ENCODE measurements around the gene STAT3.

DNA sequence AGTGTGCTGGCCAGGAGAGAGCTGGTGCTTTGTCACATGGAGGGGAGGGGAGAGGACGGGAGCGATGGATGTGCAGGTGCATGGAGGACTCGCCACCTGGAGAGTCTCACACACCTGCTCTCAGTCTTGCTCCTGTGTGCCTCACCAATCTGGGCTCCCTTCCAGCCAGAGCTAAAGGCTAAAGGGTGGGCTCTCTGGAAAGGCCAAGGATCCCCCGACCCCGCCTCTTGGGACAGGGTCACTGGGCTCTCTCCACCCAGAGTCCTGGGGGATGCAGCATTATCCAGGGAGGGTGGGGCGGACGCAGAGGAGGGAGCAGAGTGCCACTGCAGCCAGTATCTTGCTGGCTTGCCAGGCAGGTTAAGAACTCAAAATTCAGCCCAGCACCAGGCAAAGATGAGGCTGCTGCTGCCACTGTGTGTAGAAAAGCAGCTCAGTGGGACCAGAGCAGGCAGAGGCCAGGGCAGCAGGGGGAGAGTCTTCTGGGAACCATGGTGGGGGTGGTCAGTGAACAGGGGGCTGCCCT, 106.6 kb downstream of the STAT3 start:
- TF ChIP-seq EZH2phosphoT487 (IDR thresholded peaks at IDR 0.05; ENCODE audit: insufficient read depth, low read depth) (no peak), EZH2 (IDR thresholded peaks at IDR 0.05; ENCODE audit: insufficient read depth, poor library complexity, severe bottlenecking) (no peak)
